Cardiac muscle cell (in vitro differentiated cells and primary cell): ENCODE results near the gene C19orf47. TPM values are rescaled to one million over a fixed set of nuclear protein-coding genes. Genes with fewer than 3 reads are reported as not detected.
A peak's percentile ranks its signal among the peaks of the same experiment; 100 is the strongest.

ENCODE experiments used
- DNase-seq, 2 donors: peaks; one replicate each; pipeline versions ENCODE4 v3.0.0 to v3.0.0-alpha.2; 2010 to 2017; ENCODE audit warnings: low read depth in 1 of 2, low spot score in 1 of 2
- H3K27ac ChIP-seq: fragments of 200-600 bp; sonication (generic); 2 replicates; pipeline ENCODE4 v1.5.1; 2016
- H3K27me3 ChIP-seq: fragments of 200-600 bp; sonication (generic); 2 replicates; pipeline ENCODE4 v1.6.0; 2016; ENCODE audit warnings: control low read depth
- H3K36me3 ChIP-seq: fragments of 200-600 bp; sonication (generic); 2 replicates; pipeline ENCODE4 v1.5.1; 2016; ENCODE audit warnings: control low read depth
- H3K4me1 ChIP-seq: fragments of 200-600 bp; sonication (generic); 2 replicates; pipeline ENCODE4 v1.8.1; 2017; ENCODE audit warnings: low read depth, mild to moderate bottlenecking, mixed run types
- H3K4me3 ChIP-seq: fragments of 200-600 bp; sonication (generic); 2 replicates; pipeline ENCODE4 v1.5.1; 2016; ENCODE audit warnings: mild to moderate bottlenecking
- H3K9me3 ChIP-seq: fragments of 200-600 bp; sonication (generic); 2 replicates; pipeline ENCODE4 v1.5.1; 2017; ENCODE audit warnings: low read depth, mild to moderate bottlenecking, control low read depth
- polyA plus RNA-seq: library from polyadenylated mRNA; unstranded; fragments of >200 nt; fragmentation: Nextera tagmentation; extraction: Ambion mirVana; gene quantifications from 2 replicates; pipeline ENCODE4 v1.2.1, GENCODE V29; 2016
- total RNA-seq: library from RNA; depleted of rRNA; stranded (reverse); fragments of >200 nt; gene quantifications from 2 replicates; pipeline ENCODE4 v1.2.3, GENCODE V29; 2016
- TF ChIP-seq, protein P1 (sequence below): IDR thresholded peaks from 2 replicates; pipeline ENCODE4 v1.5.1; 2012; ENCODE audit warnings: low read depth, mild to moderate bottlenecking, low read length

Gene C19orf47
- total and polyA plus RNA-seq, 2 experiments from 2014 or later, result 16.4 to 20.3 TPM

DNA sequence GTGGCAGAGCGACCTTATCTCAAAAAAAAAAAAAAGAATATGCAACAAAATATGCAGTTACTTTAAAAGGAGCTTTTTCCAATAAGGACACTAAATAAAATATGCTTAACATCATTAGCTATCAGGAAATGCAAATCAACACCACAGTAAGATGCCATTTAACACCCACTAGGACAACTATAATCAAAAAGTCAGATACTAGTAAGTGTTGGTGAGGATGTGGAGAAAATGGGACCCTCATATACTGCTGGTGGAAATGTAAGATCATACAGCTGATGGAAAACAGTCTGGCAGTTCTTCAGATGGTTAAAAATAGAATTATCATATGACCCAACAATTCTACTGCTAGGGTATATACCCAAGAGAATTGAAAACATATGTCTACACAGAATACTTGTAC is 38.5 kb downstream of the C19orf47 start:
- Histone ChIP-seq H3K36me3 (no peaks in the 10 kb centered on the region), H3K4me3 (no peak overlapping the region), H3K4me1 (no peaks in the 10 kb centered on the region), H3K27ac (no peak overlapping the region), H3K9me3 (no peaks in the 10 kb centered on the region), H3K27me3 (no peaks in the 10 kb centered on the region)
- TF ChIP-seq, protein P1, sequence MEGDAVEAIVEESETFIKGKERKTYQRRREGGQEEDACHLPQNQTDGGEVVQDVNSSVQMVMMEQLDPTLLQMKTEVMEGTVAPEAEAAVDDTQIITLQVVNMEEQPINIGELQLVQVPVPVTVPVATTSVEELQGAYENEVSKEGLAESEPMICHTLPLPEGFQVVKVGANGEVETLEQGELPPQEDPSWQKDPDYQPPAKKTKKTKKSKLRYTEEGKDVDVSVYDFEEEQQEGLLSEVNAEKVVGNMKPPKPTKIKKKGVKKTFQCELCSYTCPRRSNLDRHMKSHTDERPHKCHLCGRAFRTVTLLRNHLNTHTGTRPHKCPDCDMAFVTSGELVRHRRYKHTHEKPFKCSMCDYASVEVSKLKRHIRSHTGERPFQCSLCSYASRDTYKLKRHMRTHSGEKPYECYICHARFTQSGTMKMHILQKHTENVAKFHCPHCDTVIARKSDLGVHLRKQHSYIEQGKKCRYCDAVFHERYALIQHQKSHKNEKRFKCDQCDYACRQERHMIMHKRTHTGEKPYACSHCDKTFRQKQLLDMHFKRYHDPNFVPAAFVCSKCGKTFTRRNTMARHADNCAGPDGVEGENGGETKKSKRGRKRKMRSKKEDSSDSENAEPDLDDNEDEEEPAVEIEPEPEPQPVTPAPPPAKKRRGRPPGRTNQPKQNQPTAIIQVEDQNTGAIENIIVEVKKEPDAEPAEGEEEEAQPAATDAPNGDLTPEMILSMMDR, result no peak
- no peak for DNase-seq

DNA sequence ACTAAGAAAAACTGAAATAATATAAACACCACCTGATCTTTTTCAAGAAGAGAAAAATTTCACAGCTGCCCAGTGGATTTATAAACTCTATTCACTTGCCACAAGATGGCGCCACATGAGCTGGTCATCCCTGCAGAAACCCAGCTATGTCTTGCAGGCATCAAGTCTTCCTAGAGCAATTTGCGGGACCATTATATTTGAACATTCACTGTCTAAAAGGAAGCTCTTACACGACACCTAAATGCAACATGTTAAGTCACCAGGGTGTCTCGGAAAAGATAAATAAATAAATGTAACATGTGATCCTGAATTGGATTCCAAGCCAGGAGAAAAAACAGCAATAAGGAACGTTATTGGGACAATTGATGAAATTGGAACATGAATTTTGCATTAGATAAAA is 42.8 kb downstream of the C19orf47 start:
- Histone ChIP-seq H3K27ac (no peak overlapping the region), H3K4me1 (no peaks in the 10 kb centered on the region), H3K9me3 (no peaks in the 10 kb centered on the region), H3K4me3 (no peak overlapping the region), H3K36me3 (no peaks in the 10 kb centered on the region), H3K27me3 (no peaks in the 10 kb centered on the region)
- TF ChIP-seq, protein P1, result peak; percentile 73
- DNase-seq, result peak; percentile 89 to 95

DNA sequence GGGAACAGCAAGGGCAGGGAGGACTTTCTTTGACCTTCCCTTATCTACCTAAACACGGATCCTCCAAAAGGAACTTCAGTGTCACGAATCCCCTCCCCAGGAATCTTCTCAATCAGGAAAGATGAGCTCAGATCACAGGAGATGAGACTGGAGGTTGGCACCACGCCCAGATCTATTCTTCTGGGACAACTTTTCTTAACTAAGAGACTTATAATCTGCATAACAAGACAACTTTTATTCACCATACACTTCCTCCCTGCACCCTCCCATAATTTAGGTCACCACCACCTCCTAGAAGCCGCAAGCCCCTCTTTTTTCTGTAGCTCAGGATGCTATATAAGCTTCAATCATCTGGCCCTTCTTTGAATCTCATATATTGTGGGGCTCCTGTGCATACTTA is 43.9 kb downstream of the C19orf47 start:
- H3K27ac ChIP-seq, result no peak overlapping the region
- DNase-seq, result no peak
- H3K9me3 ChIP-seq, result no peaks in the 10 kb centered on the region
- H3K27me3 ChIP-seq, result no peaks in the 10 kb centered on the region
- TF ChIP-seq, protein P1, result no peak
- H3K4me3 ChIP-seq, result no peak overlapping the region
- H3K36me3 ChIP-seq, result no peaks in the 10 kb centered on the region
- H3K4me1 ChIP-seq, result no peaks in the 10 kb centered on the region

DNA sequence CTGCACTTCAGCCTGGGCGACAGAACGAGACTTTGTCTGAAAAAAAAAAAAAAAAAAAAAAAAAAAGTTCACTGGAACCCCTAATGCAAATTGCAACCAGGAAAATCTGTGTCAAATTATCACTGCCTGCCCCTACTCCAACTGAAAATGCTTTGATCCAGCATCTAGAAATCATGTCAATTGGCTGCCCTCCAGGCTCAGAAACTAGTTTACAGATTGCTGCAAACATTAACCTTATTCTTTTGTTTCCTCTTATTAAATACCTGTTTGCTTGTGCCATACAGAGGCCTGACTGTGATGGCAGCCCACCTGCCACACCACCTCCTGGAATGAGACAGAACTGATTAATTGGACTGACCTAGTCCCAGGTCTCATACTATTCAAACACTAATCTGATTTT is 44.4 kb downstream of the C19orf47 start:
- Histone ChIP-seq H3K4me3 (no peak overlapping the region), H3K36me3 (no peaks in the 10 kb centered on the region), H3K27ac (no peak overlapping the region), H3K9me3 (no peaks in the 10 kb centered on the region), H3K27me3 (no peaks in the 10 kb centered on the region), H3K4me1 (no peaks in the 10 kb centered on the region)
- TF ChIP-seq, protein P1, result no peak
- no peak for DNase-seq

DNA sequence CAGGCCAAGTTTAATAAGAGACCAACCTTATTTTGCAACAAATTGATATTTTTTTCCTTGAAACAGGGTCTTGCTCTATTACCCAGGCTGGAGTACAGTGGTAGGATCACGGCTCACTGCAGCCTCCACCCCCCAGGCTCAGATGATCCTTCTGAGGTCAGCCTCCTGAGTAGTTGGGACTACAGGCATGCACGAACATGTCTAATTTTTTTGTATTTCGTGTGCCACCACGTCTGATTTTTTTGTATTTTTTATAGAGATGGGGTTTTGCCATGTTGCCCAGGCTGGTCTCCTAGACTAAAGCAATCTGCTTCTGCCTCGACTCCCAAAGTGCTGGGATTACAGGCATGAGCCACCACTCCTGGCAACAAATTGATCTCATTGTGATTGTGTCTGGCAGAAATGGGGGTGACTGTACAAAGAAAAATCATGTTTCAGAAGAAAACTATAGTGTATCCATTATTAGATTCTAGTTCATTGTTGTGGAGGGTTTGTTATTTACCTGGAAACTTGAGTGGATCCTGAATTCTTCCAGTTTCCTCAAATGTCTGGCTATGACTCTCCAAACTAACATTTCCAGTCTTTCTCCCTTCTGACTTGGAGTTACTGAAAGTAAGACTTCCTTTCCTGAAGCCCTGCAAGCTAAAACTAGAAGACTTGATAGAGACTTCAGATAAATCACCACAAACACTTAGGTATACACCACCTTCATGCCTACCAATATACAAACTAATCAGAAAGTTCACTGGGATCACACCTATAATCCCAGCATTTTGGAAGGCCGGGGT is 45.8 kb downstream of the C19orf47 start:
- TF ChIP-seq, protein P1, result no peak
- Histone ChIP-seq H3K9me3 (no peaks in the 10 kb centered on the region), H3K4me1 (no peaks in the 10 kb centered on the region), H3K27me3 (no peaks in the 10 kb centered on the region), H3K4me3 (no peak overlapping the region), H3K27ac (no peak overlapping the region), H3K36me3 (no peaks in the 10 kb centered on the region)
- DNase-seq, result no peak
